HepG2 (cell line): ENCODE results near the gene PRSS16. TPM values are rescaled to one million over a fixed set of nuclear protein-coding genes. Genes with fewer than 3 reads are reported as not detected.

Experiments used
- DNMT3B ChIP-seq: conservative IDR thresholded peaks from 2 replicates; pipeline ENCODE4 v1.6.1; 2016; ENCODE audit warnings: missing biosample characterization, control low read depth
- DRAP1 ChIP-seq: IDR thresholded peaks from 2 replicates; pipeline ENCODE4 v1.6.1; 2016; ENCODE audit warnings: missing genetic modification reagents, missing compliant biosample characterization
- MAF1 ChIP-seq: sonication (generic); formaldehyde crosslinking; IDR thresholded peaks from 2 replicates; pipeline ENCODE4 v1.5.0; 2020; ENCODE audit warnings: missing genetic modification reagents, borderline replicate concordance
- MED13 ChIP-seq: sonication (generic); formaldehyde crosslinking; IDR thresholded peaks from 2 replicates; pipeline ENCODE4 v1.5.0; 2020; ENCODE audit warnings: missing genetic modification reagents
- NFIC ChIP-seq: IDR thresholded peaks from 2 replicates; pipeline ENCODE4 v1.6.1; 2012; ENCODE audit warnings: mild to moderate bottlenecking, low read length, inconsistent platforms
- NR2C2 ChIP-seq: sonication (generic); formaldehyde crosslinking; IDR thresholded peaks from 2 replicates; pipeline ENCODE4 v1.4.0; 2020; ENCODE audit warnings: missing genetic modification reagents, mild to moderate bottlenecking, moderate library complexity, borderline replicate concordance
- PTBP1 ChIP-seq: fragments of 200-400 bp; formaldehyde crosslinking; IDR thresholded peaks from 2 replicates; pipeline ENCODE4 v1.6.1; 2018; ENCODE audit warnings: low read length, low read depth; ENCODE audit not compliant: poor library complexity, severe bottlenecking
- SOX13 ChIP-seq, 3 experiments: fragments of 450-650 bp in 1 of 3; sonication (generic) in 1 of 3; formaldehyde crosslinking in 1 of 3; IDR thresholded peaks in 2 of 3; conservative IDR thresholded peaks in 1 of 3; 2 replicates each; pipeline versions ENCODE4 v1.5.0 to v1.6.1; 2016 to 2020; ENCODE audit warnings: antibody characterized with exemption in 1 of 3, mild to moderate bottlenecking in 1 of 3, missing compliant biosample characterization in 1 of 3, missing genetic modification reagents in 1 of 3, moderate library complexity in 1 of 3
- ZBTB20 ChIP-seq: sonication (generic); formaldehyde crosslinking; IDR thresholded peaks from 2 replicates; pipeline ENCODE4 v1.8.1; 2023; ENCODE audit warnings: missing genetic modification reagents, low read depth, mild to moderate bottlenecking, borderline replicate concordance
- ZNF235 ChIP-seq: sonication (generic); formaldehyde crosslinking; IDR thresholded peaks from 2 replicates; pipeline ENCODE4 v1.8.1; 2023; ENCODE audit warnings: mild to moderate bottlenecking, missing genetic modification reagents, borderline replicate concordance
- ZNF619 ChIP-seq: sonication (generic); formaldehyde crosslinking; IDR thresholded peaks from 2 replicates; pipeline ENCODE4 v1.4.0; 2020; ENCODE audit warnings: mild to moderate bottlenecking, missing genetic modification reagents
- ZNF709 ChIP-seq: sonication (generic); formaldehyde crosslinking; IDR thresholded peaks from 2 replicates; pipeline ENCODE4 v1.5.0; 2020; ENCODE audit warnings: mild to moderate bottlenecking, missing genetic modification reagents
- polyA plus RNA-seq, 8 experiments: library from polyadenylated mRNA; depleted of rRNA in 3 of 8; stranded (reverse) in 7 of 8; unstranded in 1 of 8; fragments of >200 nt; fragmentation: Illumina TruSeq in 4 of 8; extraction: Trizol in 4 of 8; gene quantifications; 2 replicates each; pipeline versions ENCODE4 v1.2.1 to v1.2.3, GENCODE V29; 2011 to 2016; ENCODE audit warnings: low read depth in 4 of 8, missing spikeins in 1 of 8, mixed read lengths in 1 of 8; ENCODE audit not compliant: insufficient read depth in 1 of 8
- total RNA-seq, 5 experiments: library from RNA; depleted of rRNA; stranded (reverse); fragments of >200 nt; fragmentation: Illumina TruSeq; extraction: Trizol; gene quantifications; 2 replicates each; pipeline ENCODE4 v1.2.3, GENCODE V29; 2016; ENCODE audit warnings: low read depth in 1 of 5
- TF ChIP-seq, protein P1 (sequence below): sonication (generic); formaldehyde crosslinking; IDR thresholded peaks from 2 replicates; pipeline ENCODE4 v1.4.0; 2020; ENCODE audit warnings: missing genetic modification reagents
- TF ChIP-seq, protein P2 (sequence below): sonication (generic); formaldehyde crosslinking; IDR thresholded peaks from 2 replicates; pipeline ENCODE4 v1.4.0; 2020; ENCODE audit warnings: mild to moderate bottlenecking, missing genetic modification reagents
- TF ChIP-seq, protein P3 (sequence below), 2 experiments: fragments of 450-650 bp in 1 of 2; sonication (generic) in 1 of 2; formaldehyde crosslinking; IDR thresholded peaks; 2 replicates each; pipeline versions ENCODE4 v1.5.0 to v1.8.0; 2020 to 2022; ENCODE audit warnings: mild to moderate bottlenecking in 1 of 2, missing genetic modification reagents in 1 of 2
- TF ChIP-seq, protein P4 (sequence below): sonication (generic); formaldehyde crosslinking; IDR thresholded peaks from 2 replicates; pipeline ENCODE4 v1.8.1; 2022; ENCODE audit warnings: low read depth, mild to moderate bottlenecking, missing genetic modification reagents

Gene PRSS16
- total and polyA plus RNA-seq, 2 of the 13 experiments (the other 11 are each of a cell fraction or from before 2014, with no cell fraction given): not detected

GRCh38 chr6:27280064-27280539 lies 32.6 kb downstream of the PRSS16 start (continued):
- TF ChIP-seq ZNF619 (CRISPR knock-in tag) (no peak), ZBTB20 (CRISPR knock-in tag) (peak; percentile 71; the same call in 1 of the 2 replicates), ZNF235 (CRISPR knock-in tag) (no peak), PTBP1 (no peak), NFIC (no peak), NR2C2 (CRISPR knock-in tag) (no peak), DNMT3B (CRISPR knock-in tag) (no peak), ZNF709 (no peak), MAF1 (CRISPR knock-in tag) (peak; percentile 94), DRAP1 (CRISPR knock-in tag) (peak; percentile 33; the same call in 1 of the 2 replicates), SOX13 (IDR thresholded peaks at IDR 0.05) (0 out of 2 replicates have a peak, but pooled peaks have one; percentile 39), SOX13 (CRISPR knock-in tag; conservative IDR thresholded peaks at IDR 0.05 in 1 of 2, IDR thresholded peaks at IDR 0.05 in 1 of 2) (no peak), MED13 (CRISPR knock-in tag) (no peak)
- TF ChIP-seq, protein P1, sequence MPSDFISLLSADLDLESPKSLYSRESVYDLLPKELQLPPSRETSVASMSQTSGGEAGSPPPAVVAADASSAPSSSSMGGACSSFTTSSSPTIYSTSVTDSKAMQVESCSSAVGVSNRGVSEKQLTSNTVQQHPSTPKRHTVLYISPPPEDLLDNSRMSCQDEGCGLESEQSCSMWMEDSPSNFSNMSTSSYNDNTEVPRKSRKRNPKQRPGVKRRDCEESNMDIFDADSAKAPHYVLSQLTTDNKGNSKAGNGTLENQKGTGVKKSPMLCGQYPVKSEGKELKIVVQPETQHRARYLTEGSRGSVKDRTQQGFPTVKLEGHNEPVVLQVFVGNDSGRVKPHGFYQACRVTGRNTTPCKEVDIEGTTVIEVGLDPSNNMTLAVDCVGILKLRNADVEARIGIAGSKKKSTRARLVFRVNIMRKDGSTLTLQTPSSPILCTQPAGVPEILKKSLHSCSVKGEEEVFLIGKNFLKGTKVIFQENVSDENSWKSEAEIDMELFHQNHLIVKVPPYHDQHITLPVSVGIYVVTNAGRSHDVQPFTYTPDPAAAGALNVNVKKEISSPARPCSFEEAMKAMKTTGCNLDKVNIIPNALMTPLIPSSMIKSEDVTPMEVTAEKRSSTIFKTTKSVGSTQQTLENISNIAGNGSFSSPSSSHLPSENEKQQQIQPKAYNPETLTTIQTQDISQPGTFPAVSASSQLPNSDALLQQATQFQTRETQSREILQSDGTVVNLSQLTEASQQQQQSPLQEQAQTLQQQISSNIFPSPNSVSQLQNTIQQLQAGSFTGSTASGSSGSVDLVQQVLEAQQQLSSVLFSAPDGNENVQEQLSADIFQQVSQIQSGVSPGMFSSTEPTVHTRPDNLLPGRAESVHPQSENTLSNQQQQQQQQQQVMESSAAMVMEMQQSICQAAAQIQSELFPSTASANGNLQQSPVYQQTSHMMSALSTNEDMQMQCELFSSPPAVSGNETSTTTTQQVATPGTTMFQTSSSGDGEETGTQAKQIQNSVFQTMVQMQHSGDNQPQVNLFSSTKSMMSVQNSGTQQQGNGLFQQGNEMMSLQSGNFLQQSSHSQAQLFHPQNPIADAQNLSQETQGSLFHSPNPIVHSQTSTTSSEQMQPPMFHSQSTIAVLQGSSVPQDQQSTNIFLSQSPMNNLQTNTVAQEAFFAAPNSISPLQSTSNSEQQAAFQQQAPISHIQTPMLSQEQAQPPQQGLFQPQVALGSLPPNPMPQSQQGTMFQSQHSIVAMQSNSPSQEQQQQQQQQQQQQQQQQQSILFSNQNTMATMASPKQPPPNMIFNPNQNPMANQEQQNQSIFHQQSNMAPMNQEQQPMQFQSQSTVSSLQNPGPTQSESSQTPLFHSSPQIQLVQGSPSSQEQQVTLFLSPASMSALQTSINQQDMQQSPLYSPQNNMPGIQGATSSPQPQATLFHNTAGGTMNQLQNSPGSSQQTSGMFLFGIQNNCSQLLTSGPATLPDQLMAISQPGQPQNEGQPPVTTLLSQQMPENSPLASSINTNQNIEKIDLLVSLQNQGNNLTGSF (CRISPR knock-in tag): no peak
- TF ChIP-seq, protein P2, sequence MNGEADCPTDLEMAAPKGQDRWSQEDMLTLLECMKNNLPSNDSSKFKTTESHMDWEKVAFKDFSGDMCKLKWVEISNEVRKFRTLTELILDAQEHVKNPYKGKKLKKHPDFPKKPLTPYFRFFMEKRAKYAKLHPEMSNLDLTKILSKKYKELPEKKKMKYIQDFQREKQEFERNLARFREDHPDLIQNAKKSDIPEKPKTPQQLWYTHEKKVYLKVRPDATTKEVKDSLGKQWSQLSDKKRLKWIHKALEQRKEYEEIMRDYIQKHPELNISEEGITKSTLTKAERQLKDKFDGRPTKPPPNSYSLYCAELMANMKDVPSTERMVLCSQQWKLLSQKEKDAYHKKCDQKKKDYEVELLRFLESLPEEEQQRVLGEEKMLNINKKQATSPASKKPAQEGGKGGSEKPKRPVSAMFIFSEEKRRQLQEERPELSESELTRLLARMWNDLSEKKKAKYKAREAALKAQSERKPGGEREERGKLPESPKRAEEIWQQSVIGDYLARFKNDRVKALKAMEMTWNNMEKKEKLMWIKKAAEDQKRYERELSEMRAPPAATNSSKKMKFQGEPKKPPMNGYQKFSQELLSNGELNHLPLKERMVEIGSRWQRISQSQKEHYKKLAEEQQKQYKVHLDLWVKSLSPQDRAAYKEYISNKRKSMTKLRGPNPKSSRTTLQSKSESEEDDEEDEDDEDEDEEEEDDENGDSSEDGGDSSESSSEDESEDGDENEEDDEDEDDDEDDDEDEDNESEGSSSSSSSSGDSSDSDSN (CRISPR knock-in tag): no peak
- TF ChIP-seq, protein P3, sequence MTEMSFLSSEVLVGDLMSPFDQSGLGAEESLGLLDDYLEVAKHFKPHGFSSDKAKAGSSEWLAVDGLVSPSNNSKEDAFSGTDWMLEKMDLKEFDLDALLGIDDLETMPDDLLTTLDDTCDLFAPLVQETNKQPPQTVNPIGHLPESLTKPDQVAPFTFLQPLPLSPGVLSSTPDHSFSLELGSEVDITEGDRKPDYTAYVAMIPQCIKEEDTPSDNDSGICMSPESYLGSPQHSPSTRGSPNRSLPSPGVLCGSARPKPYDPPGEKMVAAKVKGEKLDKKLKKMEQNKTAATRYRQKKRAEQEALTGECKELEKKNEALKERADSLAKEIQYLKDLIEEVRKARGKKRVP (CRISPR knock-in tag; IDR thresholded peaks at IDR 0.05): 0 out of 4 replicates have a peak, but pooled peaks of 1 of the 2 experiments have one; percentile 14
- TF ChIP-seq, protein P4, sequence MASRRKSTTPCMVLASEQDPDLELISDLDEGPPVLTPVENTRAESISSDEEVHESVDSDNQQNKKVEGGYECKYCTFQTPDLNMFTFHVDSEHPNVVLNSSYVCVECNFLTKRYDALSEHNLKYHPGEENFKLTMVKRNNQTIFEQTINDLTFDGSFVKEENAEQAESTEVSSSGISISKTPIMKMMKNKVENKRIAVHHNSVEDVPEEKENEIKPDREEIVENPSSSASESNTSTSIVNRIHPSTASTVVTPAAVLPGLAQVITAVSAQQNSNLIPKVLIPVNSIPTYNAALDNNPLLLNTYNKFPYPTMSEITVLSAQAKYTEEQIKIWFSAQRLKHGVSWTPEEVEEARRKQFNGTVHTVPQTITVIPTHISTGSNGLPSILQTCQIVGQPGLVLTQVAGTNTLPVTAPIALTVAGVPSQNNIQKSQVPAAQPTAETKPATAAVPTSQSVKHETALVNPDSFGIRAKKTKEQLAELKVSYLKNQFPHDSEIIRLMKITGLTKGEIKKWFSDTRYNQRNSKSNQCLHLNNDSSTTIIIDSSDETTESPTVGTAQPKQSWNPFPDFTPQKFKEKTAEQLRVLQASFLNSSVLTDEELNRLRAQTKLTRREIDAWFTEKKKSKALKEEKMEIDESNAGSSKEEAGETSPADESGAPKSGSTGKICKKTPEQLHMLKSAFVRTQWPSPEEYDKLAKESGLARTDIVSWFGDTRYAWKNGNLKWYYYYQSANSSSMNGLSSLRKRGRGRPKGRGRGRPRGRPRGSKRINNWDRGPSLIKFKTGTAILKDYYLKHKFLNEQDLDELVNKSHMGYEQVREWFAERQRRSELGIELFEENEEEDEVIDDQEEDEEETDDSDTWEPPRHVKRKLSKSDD (CRISPR knock-in tag): no peak
